ENCODE results near the gene SPAG8.

DNA sequence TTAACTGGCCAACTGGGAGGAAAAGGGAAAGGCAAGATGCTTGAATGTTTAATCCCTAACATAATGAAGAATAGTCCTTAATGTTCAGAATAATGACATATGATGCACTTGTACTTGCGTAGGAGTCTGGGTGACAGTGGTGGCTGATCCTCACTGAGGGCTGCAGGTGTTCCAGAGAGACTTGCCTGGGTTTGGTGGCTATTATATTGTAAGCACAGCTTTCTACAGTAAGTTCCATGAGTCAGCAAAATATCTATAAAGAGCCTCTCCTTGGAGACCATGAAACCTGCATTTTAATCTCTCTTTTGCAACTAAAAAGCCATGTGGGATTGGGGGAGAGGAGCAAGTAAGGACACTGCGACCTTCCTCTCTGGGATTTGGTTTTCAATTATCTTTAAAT is 22.5 kb downstream of the SPAG8 start:
- TF ChIP-seq, protein P1, sequence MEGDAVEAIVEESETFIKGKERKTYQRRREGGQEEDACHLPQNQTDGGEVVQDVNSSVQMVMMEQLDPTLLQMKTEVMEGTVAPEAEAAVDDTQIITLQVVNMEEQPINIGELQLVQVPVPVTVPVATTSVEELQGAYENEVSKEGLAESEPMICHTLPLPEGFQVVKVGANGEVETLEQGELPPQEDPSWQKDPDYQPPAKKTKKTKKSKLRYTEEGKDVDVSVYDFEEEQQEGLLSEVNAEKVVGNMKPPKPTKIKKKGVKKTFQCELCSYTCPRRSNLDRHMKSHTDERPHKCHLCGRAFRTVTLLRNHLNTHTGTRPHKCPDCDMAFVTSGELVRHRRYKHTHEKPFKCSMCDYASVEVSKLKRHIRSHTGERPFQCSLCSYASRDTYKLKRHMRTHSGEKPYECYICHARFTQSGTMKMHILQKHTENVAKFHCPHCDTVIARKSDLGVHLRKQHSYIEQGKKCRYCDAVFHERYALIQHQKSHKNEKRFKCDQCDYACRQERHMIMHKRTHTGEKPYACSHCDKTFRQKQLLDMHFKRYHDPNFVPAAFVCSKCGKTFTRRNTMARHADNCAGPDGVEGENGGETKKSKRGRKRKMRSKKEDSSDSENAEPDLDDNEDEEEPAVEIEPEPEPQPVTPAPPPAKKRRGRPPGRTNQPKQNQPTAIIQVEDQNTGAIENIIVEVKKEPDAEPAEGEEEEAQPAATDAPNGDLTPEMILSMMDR (optimal IDR thresholded peaks at IDR 0.05 in 1 of 3, IDR thresholded peaks at IDR 0.05 in 1 of 3, conservative IDR thresholded peaks at IDR 0.05 in 1 of 3; ENCODE audit: extremely low read depth in 1 of 3, insufficient read depth in 2 of 3, low read length in 3 of 3), result no peak
- TF ChIP-seq EZH2 (IDR thresholded peaks at IDR 0.05; ENCODE audit: low read length), result no peak

Measured in keratinocyte (primary cell).